GM10266 (cell line): ENCODE data around the gene RER1.

Experiments used
- DNase-seq: peaks from one replicate; pipeline ENCODE4 v3.0.0; 2012; ENCODE audit errors: extremely low spot score
- TF ChIP-seq, protein P1 (sequence below): IDR thresholded peaks from 2 replicates; pipeline ENCODE4 v1.5.1; 2012; ENCODE audit warnings: mild to moderate bottlenecking, low read depth; ENCODE audit not compliant: control insufficient read depth, insufficient read depth; ENCODE audit errors: missing control alignments

The RER1 gene

GRCh38 chr1:2408456-2408855 is 16.8 kb downstream of the RER1 start:
- DNase-seq, result no peak

GRCh38 chr1:2408859-2409276 is 17.2 kb downstream of the RER1 start:
- DNase-seq, result no peak
- TF ChIP-seq, protein P1, sequence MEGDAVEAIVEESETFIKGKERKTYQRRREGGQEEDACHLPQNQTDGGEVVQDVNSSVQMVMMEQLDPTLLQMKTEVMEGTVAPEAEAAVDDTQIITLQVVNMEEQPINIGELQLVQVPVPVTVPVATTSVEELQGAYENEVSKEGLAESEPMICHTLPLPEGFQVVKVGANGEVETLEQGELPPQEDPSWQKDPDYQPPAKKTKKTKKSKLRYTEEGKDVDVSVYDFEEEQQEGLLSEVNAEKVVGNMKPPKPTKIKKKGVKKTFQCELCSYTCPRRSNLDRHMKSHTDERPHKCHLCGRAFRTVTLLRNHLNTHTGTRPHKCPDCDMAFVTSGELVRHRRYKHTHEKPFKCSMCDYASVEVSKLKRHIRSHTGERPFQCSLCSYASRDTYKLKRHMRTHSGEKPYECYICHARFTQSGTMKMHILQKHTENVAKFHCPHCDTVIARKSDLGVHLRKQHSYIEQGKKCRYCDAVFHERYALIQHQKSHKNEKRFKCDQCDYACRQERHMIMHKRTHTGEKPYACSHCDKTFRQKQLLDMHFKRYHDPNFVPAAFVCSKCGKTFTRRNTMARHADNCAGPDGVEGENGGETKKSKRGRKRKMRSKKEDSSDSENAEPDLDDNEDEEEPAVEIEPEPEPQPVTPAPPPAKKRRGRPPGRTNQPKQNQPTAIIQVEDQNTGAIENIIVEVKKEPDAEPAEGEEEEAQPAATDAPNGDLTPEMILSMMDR, result no peak

More at GRCh38 chr1:2408456-2408855, 16.8 kb downstream of the RER1 start:
- TF ChIP-seq, protein P1, result no peak

GRCh38 chr1:2409745-2410144 is 18.1 kb downstream of the RER1 start:
- TF ChIP-seq, protein P1, result no peak
- no peak for DNase-seq

- no peak for DNase-seq
- TF ChIP-seq, protein P1, result no peak
Observed at GRCh38 chr1:2411801-2412394, 20.3 kb downstream of the RER1 start.

- TF ChIP-seq, protein P1, result no peak
- peak; percentile 100 for DNase-seq
Observed at GRCh38 chr1:2412395-2412772, 20.7 kb downstream of the RER1 start, which contains the start of gene PEX10. Gene PEX10, minus strand, starts transcription at chr1:2412564. Its CDS starts 62 bp downstream, at chr1:2412502.

GRCh38 chr1:2412773-2413494 is 21.3 kb downstream of the RER1 start:
- peak; percentile 85 for DNase-seq
- TF ChIP-seq, protein P1, result no peak

DNA sequence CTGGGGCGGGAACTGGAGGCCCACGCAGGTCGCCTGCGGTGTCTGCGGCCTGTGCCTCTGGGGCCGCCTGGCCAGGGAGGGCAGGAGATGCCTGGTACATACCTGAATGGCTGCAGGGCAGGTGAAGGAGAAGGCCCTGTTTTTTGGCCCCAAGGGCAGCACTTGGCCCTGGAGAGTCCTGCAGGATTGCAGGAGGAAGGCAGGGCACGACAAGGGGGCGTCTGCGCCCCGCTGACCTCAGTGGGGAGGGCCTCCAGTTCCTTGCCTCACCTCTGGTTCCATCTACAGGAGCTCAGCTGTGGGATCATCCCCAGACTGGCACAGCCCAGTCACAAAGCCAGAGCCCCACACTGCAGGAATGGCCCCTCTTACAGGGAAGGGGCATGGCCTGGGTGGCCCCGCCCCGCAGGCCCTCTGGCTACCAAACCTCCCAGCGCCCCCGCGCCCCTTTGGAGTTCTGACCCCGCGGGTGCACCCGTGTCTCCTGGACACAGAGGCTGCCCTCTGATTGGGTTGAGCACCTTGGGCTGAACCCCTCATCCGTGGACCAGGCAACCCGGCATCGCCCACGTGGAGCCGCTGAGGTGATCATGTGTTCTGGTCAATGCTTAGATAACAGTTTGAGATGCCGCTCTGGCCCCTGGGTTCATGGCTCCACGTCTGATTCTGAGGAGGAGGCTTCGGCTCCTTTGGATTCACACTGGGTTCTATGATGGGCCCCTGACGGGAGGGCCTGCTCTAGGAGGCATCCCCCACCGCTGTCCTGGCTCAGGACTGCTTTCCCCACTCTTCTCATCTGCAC is 22.1 kb downstream of the RER1 start:
- TF ChIP-seq, protein P1, result no peak
- peak; percentile 56 for DNase-seq
